ENCODE results near the gene RAB44.

GRCh38 chr6:36670271-36670670 is 27.4 kb upstream of the RAB44 start:
- TF ChIP-seq, protein P1, sequence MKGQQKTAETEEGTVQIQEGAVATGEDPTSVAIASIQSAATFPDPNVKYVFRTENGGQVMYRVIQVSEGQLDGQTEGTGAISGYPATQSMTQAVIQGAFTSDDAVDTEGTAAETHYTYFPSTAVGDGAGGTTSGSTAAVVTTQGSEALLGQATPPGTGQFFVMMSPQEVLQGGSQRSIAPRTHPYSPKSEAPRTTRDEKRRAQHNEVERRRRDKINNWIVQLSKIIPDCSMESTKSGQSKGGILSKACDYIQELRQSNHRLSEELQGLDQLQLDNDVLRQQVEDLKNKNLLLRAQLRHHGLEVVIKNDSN (IDR thresholded peaks at IDR 0.05; ENCODE audit: borderline replicate concordance, low read depth): no peak
- TF ChIP-seq YY1 (IDR thresholded peaks at IDR 0.05; ENCODE audit: low read depth) (no peak), CTCF (IDR thresholded peaks at IDR 0.05) (no peak), MAX (IDR thresholded peaks at IDR 0.05; ENCODE audit: low read depth) (no peak), RAD21 (IDR thresholded peaks at IDR 0.05; ENCODE audit: low read length) (no peak), EP300 (IDR thresholded peaks at IDR 0.05; ENCODE audit: borderline replicate concordance in 1 of 2, low read depth in 1 of 2, low read length in 1 of 2) (no peak), SIN3A (IDR thresholded peaks at IDR 0.05; ENCODE audit: borderline replicate concordance, low read depth, low read length) (no peak), RFX5 (IDR thresholded peaks at IDR 0.05; ENCODE audit: low read length) (no peak), POLR2AphosphoS5 (IDR thresholded peaks at IDR 0.05; ENCODE audit: low read depth, low read length) (no peak), GABPA (IDR thresholded peaks at IDR 0.05; ENCODE audit: low read depth) (no peak)
- TF ChIP-seq, protein P2, sequence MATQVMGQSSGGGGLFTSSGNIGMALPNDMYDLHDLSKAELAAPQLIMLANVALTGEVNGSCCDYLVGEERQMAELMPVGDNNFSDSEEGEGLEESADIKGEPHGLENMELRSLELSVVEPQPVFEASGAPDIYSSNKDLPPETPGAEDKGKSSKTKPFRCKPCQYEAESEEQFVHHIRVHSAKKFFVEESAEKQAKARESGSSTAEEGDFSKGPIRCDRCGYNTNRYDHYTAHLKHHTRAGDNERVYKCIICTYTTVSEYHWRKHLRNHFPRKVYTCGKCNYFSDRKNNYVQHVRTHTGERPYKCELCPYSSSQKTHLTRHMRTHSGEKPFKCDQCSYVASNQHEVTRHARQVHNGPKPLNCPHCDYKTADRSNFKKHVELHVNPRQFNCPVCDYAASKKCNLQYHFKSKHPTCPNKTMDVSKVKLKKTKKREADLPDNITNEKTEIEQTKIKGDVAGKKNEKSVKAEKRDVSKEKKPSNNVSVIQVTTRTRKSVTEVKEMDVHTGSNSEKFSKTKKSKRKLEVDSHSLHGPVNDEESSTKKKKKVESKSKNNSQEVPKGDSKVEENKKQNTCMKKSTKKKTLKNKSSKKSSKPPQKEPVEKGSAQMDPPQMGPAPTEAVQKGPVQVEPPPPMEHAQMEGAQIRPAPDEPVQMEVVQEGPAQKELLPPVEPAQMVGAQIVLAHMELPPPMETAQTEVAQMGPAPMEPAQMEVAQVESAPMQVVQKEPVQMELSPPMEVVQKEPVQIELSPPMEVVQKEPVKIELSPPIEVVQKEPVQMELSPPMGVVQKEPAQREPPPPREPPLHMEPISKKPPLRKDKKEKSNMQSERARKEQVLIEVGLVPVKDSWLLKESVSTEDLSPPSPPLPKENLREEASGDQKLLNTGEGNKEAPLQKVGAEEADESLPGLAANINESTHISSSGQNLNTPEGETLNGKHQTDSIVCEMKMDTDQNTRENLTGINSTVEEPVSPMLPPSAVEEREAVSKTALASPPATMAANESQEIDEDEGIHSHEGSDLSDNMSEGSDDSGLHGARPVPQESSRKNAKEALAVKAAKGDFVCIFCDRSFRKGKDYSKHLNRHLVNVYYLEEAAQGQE (IDR thresholded peaks at IDR 0.05; ENCODE audit: low read depth, low read length): no peak

Measured in SK-N-SH (cell line).